ENCODE results near the gene TGM3.

The TGM3 gene

GRCh38 chr20:2378893-2379292 is 83.1 kb downstream of the TGM3 start:
- H3K36me3 ChIP-seq (ENCODE audit: control insufficient read depth in 2 of 2, insufficient read depth in 1 of 2, low read length in 2 of 2), result no peaks in the 10 kb centered on the region
- H3K27ac ChIP-seq (ENCODE audit: extremely low read depth, low read depth, low read length), result no peak overlapping the region
- no peak for TF ChIP-seq ZNF791 (tag by site-specific recombination; IDR thresholded peaks at IDR 0.05)
- TF ChIP-seq WT1 (tag by site-specific recombination; IDR thresholded peaks at IDR 0.05), result no peak
- TF ChIP-seq SCRT1 (tag by site-specific recombination; IDR thresholded peaks at IDR 0.05; ENCODE audit: borderline replicate concordance), result no peak
- H3K9me3 ChIP-seq (ENCODE audit: control insufficient read depth, insufficient read depth, low read depth, low read length), result no peaks in the 10 kb centered on the region
- no peaks in the 10 kb centered on the region for H3K4me1 ChIP-seq (ENCODE audit: control insufficient read depth, insufficient read depth, low read length)
- POLR2A ChIA-PET, result no interaction called here
- CTCF ChIA-PET, result interaction anchor here (0.8 to 5.7 kb wide), 4 partner anchors 8 to 206 kb away, joined by 3 to 35 read pairs (median 4); no protein-coding TSS in a partner anchor
- H3K4me3 ChIP-seq (ENCODE audit: low read depth, low read length), result no peak overlapping the region

GRCh38 chr20:2379511-2380229 is 83.9 kb downstream of the TGM3 start:
- no peaks in the 10 kb centered on the region for H3K4me1 ChIP-seq (ENCODE audit: control insufficient read depth, insufficient read depth, low read length)
- no peaks in the 10 kb centered on the region for H3K9me3 ChIP-seq (ENCODE audit: control insufficient read depth, insufficient read depth, low read depth, low read length)
- CTCF ChIA-PET, result interaction anchor here (0.6 to 1.1 kb wide), 2 partner anchors 21 to 30 kb away, joined by 3 to 5 read pairs; no protein-coding TSS in a partner anchor
- no peak overlapping the region for H3K4me3 ChIP-seq (ENCODE audit: low read depth, low read length)
- TF ChIP-seq FEZF1 (tag by site-specific recombination; IDR thresholded peaks at IDR 0.05) (no peak), SP7 (tag by site-specific recombination; IDR thresholded peaks at IDR 0.05) (peak; percentile 63)
- POLR2A ChIA-PET, result no interaction called here
- H3K36me3 ChIP-seq (ENCODE audit: control insufficient read depth in 2 of 2, insufficient read depth in 1 of 2, low read length in 2 of 2), result no peaks in the 10 kb centered on the region
- H3K27ac ChIP-seq (ENCODE audit: extremely low read depth, low read depth, low read length), result no peak overlapping the region

GRCh38 chr20:2380601-2381000 is 84.8 kb downstream of the TGM3 start, which contains the start of gene TGM6:
Gene TGM6, plus strand, starts transcription at chr20:2380901. Its CDS starts 68 bp downstream, at chr20:2380969.
- H3K4me1 ChIP-seq (ENCODE audit: control insufficient read depth, insufficient read depth, low read length), result no peaks in the 10 kb centered on the region
- no peaks in the 10 kb centered on the region for H3K9me3 ChIP-seq (ENCODE audit: control insufficient read depth, insufficient read depth, low read depth, low read length)
- H3K27ac ChIP-seq (ENCODE audit: extremely low read depth, low read depth, low read length), result no peak within 1 kb of the TSS
- TF ChIP-seq KLF8 (tag by site-specific recombination; IDR thresholded peaks at IDR 0.05) (no peak), MEIS1 (CRISPR knock-in tag; IDR thresholded peaks at IDR 0.05; ENCODE audit: borderline replicate concordance) (no peak), KLF10 (tag by site-specific recombination; IDR thresholded peaks at IDR 0.05) (no peak), ZNF19 (tag by site-specific recombination; IDR thresholded peaks at IDR 0.05; ENCODE audit: low read depth) (no peak), REPIN1 (tag by site-specific recombination; IDR thresholded peaks at IDR 0.05; ENCODE audit: low read depth) (no peak), ZBTB17 (tag by site-specific recombination; IDR thresholded peaks at IDR 0.05) (no peak), YY1 (tag by site-specific recombination; IDR thresholded peaks at IDR 0.05) (no peak), ZXDB (tag by site-specific recombination; IDR thresholded peaks at IDR 0.05) (no peak), ZSCAN23 (tag by site-specific recombination; IDR thresholded peaks at IDR 0.05) (no peak), ZNF530 (tag by site-specific recombination; IDR thresholded peaks at IDR 0.05; ENCODE audit: low read depth) (no peak)
- no peak within 1 kb of the TSS for H3K4me3 ChIP-seq (ENCODE audit: low read depth, low read length)
- ChIA-PET CTCF (interaction anchor here (0.7 kb wide), 1 partner anchor 305 kb away, joined by 5 read pairs; no protein-coding TSS in a partner anchor), POLR2A (no interaction called here)
- no peaks in the 10 kb centered on the region for H3K36me3 ChIP-seq (ENCODE audit: control insufficient read depth in 2 of 2, insufficient read depth in 1 of 2, low read length in 2 of 2)

GRCh38 chr20:2381303-2381702 is 85.5 kb downstream of the TGM3 start:
- no peaks in the 10 kb centered on the region for H3K36me3 ChIP-seq (ENCODE audit: control insufficient read depth in 2 of 2, insufficient read depth in 1 of 2, low read length in 2 of 2)
- TF ChIP-seq KLF1 (tag by site-specific recombination; IDR thresholded peaks at IDR 0.05) (no peak), HOXA7 (CRISPR knock-in tag; IDR thresholded peaks at IDR 0.05; ENCODE audit: borderline replicate concordance) (no peak), SETDB1 (IDR thresholded peaks at IDR 0.05; ENCODE audit: insufficient read length, low read length) (no peak), ZNF747 (tag by site-specific recombination; IDR thresholded peaks at IDR 0.05) (no peak), ZNF837 (tag by site-specific recombination; IDR thresholded peaks at IDR 0.05) (no peak), ZNF239 (tag by site-specific recombination; IDR thresholded peaks at IDR 0.05) (no peak), ZNF580 (tag by site-specific recombination; IDR thresholded peaks at IDR 0.05) (no peak), ZNF132 (tag by site-specific recombination; IDR thresholded peaks at IDR 0.05; ENCODE audit: borderline replicate concordance) (no peak), ZNF585B (tag by site-specific recombination; IDR thresholded peaks at IDR 0.05) (no peak), ZNF433 (tag by site-specific recombination; IDR thresholded peaks at IDR 0.05; ENCODE audit: low read depth) (no peak), SP3 (tag by site-specific recombination; IDR thresholded peaks at IDR 0.05) (no peak)
- no peak overlapping the region for H3K27ac ChIP-seq (ENCODE audit: extremely low read depth, low read depth, low read length)
- POLR2A ChIA-PET, result no interaction called here
- H3K9me3 ChIP-seq (ENCODE audit: control insufficient read depth, insufficient read depth, low read depth, low read length), result no peaks in the 10 kb centered on the region
- no peaks in the 10 kb centered on the region for H3K4me1 ChIP-seq (ENCODE audit: control insufficient read depth, insufficient read depth, low read length)
- CTCF ChIA-PET, result interaction anchor here (0.7 to 1.3 kb wide), 3 partner anchors 25 to 304 kb away, joined by 3 to 5 read pairs (median 4); no protein-coding TSS in a partner anchor
- no peak overlapping the region for H3K4me3 ChIP-seq (ENCODE audit: low read depth, low read length)

Measured in HEK293 (cell line).